T-helper 2 cell treated with Interferon-gamma antibody and Interleukin-4, amounts not matched to agents 5 μg/mL and 100 μg/mL, for 36 hours (primary cell): Measurements from ENCODE around the gene GABARAP.

Source experiments
- DNase-seq: peaks from one replicate; pipeline ENCODE4 v3.0.0; 2021; ENCODE audit warnings: low spot score
- H3K27ac Mint-ChIP-seq: one replicate; pipeline ENCODE4 v1.8.0; 2021; ENCODE audit warnings: mild to moderate bottlenecking, mixed read lengths
- H3K27me3 Mint-ChIP-seq: one replicate; pipeline ENCODE4 v1.8.0; 2021; ENCODE audit warnings: low read depth, mixed read lengths
- H3K36me3 Mint-ChIP-seq: one replicate; pipeline ENCODE4 v1.8.0; 2021; ENCODE audit warnings: low read depth, mixed read lengths
- H3K4me1 Mint-ChIP-seq: one replicate; pipeline ENCODE4 v1.8.0; 2021; ENCODE audit warnings: low read depth, mixed read lengths
- H3K4me3 Mint-ChIP-seq: one replicate; pipeline ENCODE4 v1.8.0; 2022; ENCODE audit warnings: mild to moderate bottlenecking, moderate library complexity, mixed read lengths
- H3K9me3 Mint-ChIP-seq: one replicate; pipeline ENCODE4 v1.8.0; 2021; ENCODE audit warnings: mixed read lengths

Gene GABARAP

GRCh38 chr17:7241783-7242716 lies at the start of gene GABARAP:
Gene GABARAP, minus strand, starts transcription at chr17:7242449. Its CDS starts 119 bp downstream, at chr17:7242330.
- Mint-ChIP-seq H3K27ac (peak within 1 kb of the TSS; percentile 95), H3K4me1 (peaks cover 34% of the 10 kb centered on the region)

GRCh38 chr17:7290685-7291084 lies 48.4 kb upstream of the GABARAP start:
- DNase-seq, result no peak

More at GRCh38 chr17:7241783-7242716, at the start of gene GABARAP:
- Mint-ChIP-seq H3K36me3 (peaks cover 57% of the 10 kb centered on the region), H3K27me3 (no peaks in the 10 kb centered on the region), H3K9me3 (no peaks in the 10 kb centered on the region), H3K4me3 (peak within 1 kb of the TSS; percentile 95)
- DNase-seq, result peak; percentile 86

GRCh38 chr17:7290166-7290565 lies 47.9 kb upstream of the GABARAP start:
- Mint-ChIP-seq H3K9me3 (no peaks in the 10 kb centered on the region), H3K27ac (no peak overlapping the region), H3K4me3 (no peak overlapping the region), H3K27me3 (peaks cover 36% of the 10 kb centered on the region), H3K36me3 (no peaks in the 10 kb centered on the region), H3K4me1 (peaks cover 8% of the 10 kb centered on the region)
- no peak for DNase-seq

More at GRCh38 chr17:7290685-7291084, 48.4 kb upstream of the GABARAP start:
- Mint-ChIP-seq H3K27me3 (peaks cover 40% of the 10 kb centered on the region), H3K4me1 (peaks cover 12% of the 10 kb centered on the region), H3K9me3 (no peaks in the 10 kb centered on the region), H3K36me3 (no peaks in the 10 kb centered on the region), H3K27ac (no peak overlapping the region), H3K4me3 (no peak overlapping the region)

GRCh38 chr17:7289256-7290032 lies 47.2 kb upstream of the GABARAP start:
- DNase-seq, result no peak
- no peaks in the 10 kb centered on the region for H3K36me3 Mint-ChIP-seq
- peaks cover 35% of the 10 kb centered on the region for H3K27me3 Mint-ChIP-seq
- H3K4me3 Mint-ChIP-seq, result no peak overlapping the region
- H3K27ac Mint-ChIP-seq, result no peak overlapping the region
- H3K9me3 Mint-ChIP-seq, result no peaks in the 10 kb centered on the region
- H3K4me1 Mint-ChIP-seq, result peaks cover 5% of the 10 kb centered on the region

GRCh38 chr17:7285679-7286078 lies 43.4 kb upstream of the GABARAP start:
- H3K9me3 Mint-ChIP-seq, result no peaks in the 10 kb centered on the region
- no peak for DNase-seq
- H3K27me3 Mint-ChIP-seq, result peaks cover 34% of the 10 kb centered on the region
- H3K27ac Mint-ChIP-seq, result no peak overlapping the region
- H3K4me3 Mint-ChIP-seq, result no peak overlapping the region
- H3K4me1 Mint-ChIP-seq, result peaks cover 6% of the 10 kb centered on the region
- H3K36me3 Mint-ChIP-seq, result no peaks in the 10 kb centered on the region

- Mint-ChIP-seq H3K36me3 (no peaks in the 10 kb centered on the region), H3K27me3 (peaks cover 41% of the 10 kb centered on the region), H3K27ac (no peak overlapping the region), H3K4me3 (no peak overlapping the region), H3K4me1 (peaks cover 12% of the 10 kb centered on the region), H3K9me3 (no peaks in the 10 kb centered on the region)
- no peak for DNase-seq
Measured at GRCh38 chr17:7284911-7285310, 42.7 kb upstream of the GABARAP start.

GRCh38 chr17:7283471-7284216 lies 41.4 kb upstream of the GABARAP start:
- no peak overlapping the region for H3K27ac Mint-ChIP-seq
- no peak for DNase-seq
- no peak overlapping the region for H3K4me3 Mint-ChIP-seq
- H3K9me3 Mint-ChIP-seq, result no peaks in the 10 kb centered on the region
- peaks cover 47% of the 10 kb centered on the region for H3K27me3 Mint-ChIP-seq
- H3K4me1 Mint-ChIP-seq, result peaks cover 12% of the 10 kb centered on the region
- H3K36me3 Mint-ChIP-seq, result no peaks in the 10 kb centered on the region

GRCh38 chr17:7282752-7283321 lies 40.6 kb upstream of the GABARAP start:
- Mint-ChIP-seq H3K27me3 (peaks cover 44% of the 10 kb centered on the region), H3K27ac (no peak overlapping the region), H3K4me3 (peak overlapping the region; percentile 33), H3K9me3 (no peaks in the 10 kb centered on the region), H3K36me3 (no peaks in the 10 kb centered on the region), H3K4me1 (peaks cover 12% of the 10 kb centered on the region)
- DNase-seq, result no peak

- no peak overlapping the region for H3K27ac Mint-ChIP-seq
Measured at GRCh38 chr17:7281953-7282751, 39.9 kb upstream of the GABARAP start.

GRCh38 chr17:7281074-7281952 lies 39.1 kb upstream of the GABARAP start, which contains the start of gene SLC2A4:
Gene SLC2A4, plus strand, starts transcription at chr17:7281718. Its CDS starts 217 bp downstream, at chr17:7281935.
- Mint-ChIP-seq H3K4me1 (peaks cover 12% of the 10 kb centered on the region), H3K9me3 (no peaks in the 10 kb centered on the region), H3K36me3 (no peaks in the 10 kb centered on the region), H3K27ac (no peak within 1 kb of the TSS), H3K27me3 (peaks cover 41% of the 10 kb centered on the region), H3K4me3 (peak within 1 kb of the TSS; percentile 76)
- peak; percentile 86 for DNase-seq

More at GRCh38 chr17:7281953-7282751, 39.9 kb upstream of the GABARAP start:
- no peak for DNase-seq
- Mint-ChIP-seq H3K9me3 (no peaks in the 10 kb centered on the region), H3K36me3 (no peaks in the 10 kb centered on the region), H3K4me1 (peaks cover 12% of the 10 kb centered on the region), H3K27me3 (peaks cover 46% of the 10 kb centered on the region), H3K4me3 (peak overlapping the region; percentile 76)

GRCh38 chr17:7280519-7281073 lies 38.3 kb upstream of the GABARAP start:
- Mint-ChIP-seq H3K36me3 (no peaks in the 10 kb centered on the region), H3K27me3 (peaks cover 40% of the 10 kb centered on the region), H3K9me3 (no peaks in the 10 kb centered on the region), H3K4me1 (peaks cover 12% of the 10 kb centered on the region), H3K27ac (no peak overlapping the region), H3K4me3 (peak overlapping the region; percentile 76)
- peak; percentile 70 for DNase-seq

GRCh38 chr17:7279448-7279847 lies 37.2 kb upstream of the GABARAP start:
- H3K4me3 Mint-ChIP-seq, result no peak overlapping the region
- H3K27me3 Mint-ChIP-seq, result peaks cover 40% of the 10 kb centered on the region
- H3K9me3 Mint-ChIP-seq, result no peaks in the 10 kb centered on the region
- H3K4me1 Mint-ChIP-seq, result peaks cover 12% of the 10 kb centered on the region
- no peak for DNase-seq
- no peak overlapping the region for H3K27ac Mint-ChIP-seq
- no peaks in the 10 kb centered on the region for H3K36me3 Mint-ChIP-seq
